HG03097 (cell line): ENCODE results near the gene TMEM63C.

Experiments
- ATAC-seq: cut with Tn5 transposase; IDR thresholded peaks from one replicate; pipeline ENCODE4 v1.9.1; 2021; ENCODE audit not compliant: unreplicated experiment, low FRiP score

Gene TMEM63C

GRCh38 chr14:77220246-77221017 is 38.8 kb downstream of the TMEM63C start:
- no peak for ATAC-seq

- no peak for ATAC-seq
Observed at GRCh38 chr14:77221241-77221871, 39.8 kb downstream of the TMEM63C start.

GRCh38 chr14:77222546-77223225 is 41.1 kb downstream of the TMEM63C start:
- no peak for ATAC-seq

GRCh38 chr14:77224212-77224611 is 42.6 kb downstream of the TMEM63C start:
- no peak for ATAC-seq

- ATAC-seq, result no peak
Observed at GRCh38 chr14:77225254-77225653, 43.7 kb downstream of the TMEM63C start.

- ATAC-seq, result no peak
Observed at GRCh38 chr14:77225892-77226557, 44.4 kb downstream of the TMEM63C start.

GRCh38 chr14:77228056-77228455 is 46.5 kb downstream of the TMEM63C start:
- no peak for ATAC-seq

- no peak for ATAC-seq
Observed at GRCh38 chr14:77230914-77231313, 49.3 kb downstream of the TMEM63C start.

- ATAC-seq, result no peak
Observed at GRCh38 chr14:77231721-77232120, 50.1 kb downstream of the TMEM63C start.

GRCh38 chr14:77236814-77237213 is 55.2 kb downstream of the TMEM63C start:
- no peak for ATAC-seq

GRCh38 chr14:77238356-77238755 is 56.8 kb downstream of the TMEM63C start:
- no peak for ATAC-seq

GRCh38 chr14:77238996-77239395 is 57.4 kb downstream of the TMEM63C start:
- ATAC-seq, result no peak

- no peak for ATAC-seq
Observed at GRCh38 chr14:77239412-77239811, 57.8 kb downstream of the TMEM63C start.

GRCh38 chr14:77240336-77240915 is 58.8 kb downstream of the TMEM63C start:
- no peak for ATAC-seq

- no peak for ATAC-seq
Observed at GRCh38 chr14:77241955-77242354, 60.4 kb downstream of the TMEM63C start.

GRCh38 chr14:77242752-77243151 is 61.2 kb downstream of the TMEM63C start:
- ATAC-seq, result no peak

- no peak for ATAC-seq
Observed at GRCh38 chr14:77243853-77244252, 62.3 kb downstream of the TMEM63C start.

GRCh38 chr14:77245820-77246219 is 64.2 kb downstream of the TMEM63C start:
- no peak for ATAC-seq

- no peak for ATAC-seq
Observed at GRCh38 chr14:77246784-77247183, 65.2 kb downstream of the TMEM63C start.

- ATAC-seq, result no peak
Observed at GRCh38 chr14:77248666-77249065, 67.1 kb downstream of the TMEM63C start.

- ATAC-seq, result no peak
Observed at GRCh38 chr14:77249286-77249685, 67.7 kb downstream of the TMEM63C start.
